GM12891 (cell line): ENCODE data around the gene ZNF490.
"Not testable (repeated sequence)": the region's sequence is repeated elsewhere in the genome, so short reads cannot be mapped to it uniquely, and the experiment has no call there.

Source experiments
- POLR2A ChIP-seq: IDR thresholded peaks from 2 replicates; pipeline ENCODE4 v1.6.1; 2011; ENCODE audit warnings: low read depth, low read length, control low read depth
- POLR2AphosphoS5 ChIP-seq: IDR thresholded peaks from 2 replicates; pipeline ENCODE4 v1.6.1; 2011; ENCODE audit warnings: low read depth, low read length, control low read depth
- POU2F2 ChIP-seq: IDR thresholded peaks from 2 replicates; pipeline ENCODE4 v1.6.1; 2011; ENCODE audit warnings: low read depth, mild to moderate bottlenecking, control low read depth, low read length, moderate library complexity
- SPI1 ChIP-seq: IDR thresholded peaks from 2 replicates; pipeline ENCODE4 v1.6.1; 2011; ENCODE audit warnings: low read depth, low read length, control low read depth
- TAF1 ChIP-seq: IDR thresholded peaks from 2 replicates; pipeline ENCODE4 v1.6.1; 2011; ENCODE audit warnings: low read depth, low read length, control low read depth

- TF ChIP-seq TAF1, POLR2AphosphoS5, POLR2A, POU2F2, SPI1: not testable (repeated sequence)
These were observed 44.2 kb downstream of the ZNF490 start for GRCh38 chr19:12566380-12566779.
